PC-9 (cell line): ENCODE measurements around the gene CCDC181.

Source experiments
- EZH2 ChIP-seq: fragments of 200-600 bp; sonication (generic); IDR thresholded peaks from 2 replicates; pipeline ENCODE4 v1.8.0; 2017; ENCODE audit warnings: antibody characterized with exemption, low read depth
- TF ChIP-seq, protein P1 (sequence below): fragments of 200-600 bp; sonication (generic); conservative IDR thresholded peaks from 2 replicates; pipeline ENCODE4 v1.6.1; 2017; ENCODE audit warnings: mixed run types, antibody characterized with exemption, mild to moderate bottlenecking, moderate library complexity

- no peak for TF ChIP-seq EZH2
- TF ChIP-seq, protein P1, sequence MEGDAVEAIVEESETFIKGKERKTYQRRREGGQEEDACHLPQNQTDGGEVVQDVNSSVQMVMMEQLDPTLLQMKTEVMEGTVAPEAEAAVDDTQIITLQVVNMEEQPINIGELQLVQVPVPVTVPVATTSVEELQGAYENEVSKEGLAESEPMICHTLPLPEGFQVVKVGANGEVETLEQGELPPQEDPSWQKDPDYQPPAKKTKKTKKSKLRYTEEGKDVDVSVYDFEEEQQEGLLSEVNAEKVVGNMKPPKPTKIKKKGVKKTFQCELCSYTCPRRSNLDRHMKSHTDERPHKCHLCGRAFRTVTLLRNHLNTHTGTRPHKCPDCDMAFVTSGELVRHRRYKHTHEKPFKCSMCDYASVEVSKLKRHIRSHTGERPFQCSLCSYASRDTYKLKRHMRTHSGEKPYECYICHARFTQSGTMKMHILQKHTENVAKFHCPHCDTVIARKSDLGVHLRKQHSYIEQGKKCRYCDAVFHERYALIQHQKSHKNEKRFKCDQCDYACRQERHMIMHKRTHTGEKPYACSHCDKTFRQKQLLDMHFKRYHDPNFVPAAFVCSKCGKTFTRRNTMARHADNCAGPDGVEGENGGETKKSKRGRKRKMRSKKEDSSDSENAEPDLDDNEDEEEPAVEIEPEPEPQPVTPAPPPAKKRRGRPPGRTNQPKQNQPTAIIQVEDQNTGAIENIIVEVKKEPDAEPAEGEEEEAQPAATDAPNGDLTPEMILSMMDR = no peak
Observed at GRCh38 chr1:169414952-169415351, 12.3 kb downstream of the CCDC181 start.
